Vagina (tissue), 2 donors: Measurements from ENCODE around the gene RNF135. TPM values are rescaled to one million over a fixed set of nuclear protein-coding genes. Genes with fewer than 3 reads are reported as not detected.

Source experiments
- DNase-seq, 2 donors: peaks; one replicate each; pipeline ENCODE4 v3.0.0-alpha.2; 2017; ENCODE audit errors: extremely low spot score in 2 of 2
- H3K27ac ChIP-seq: fragments of 200-600 bp; sonication (generic); one replicate; pipeline ENCODE4 v1.5.1; 2019
- H3K27me3 ChIP-seq: fragments of 200-600 bp; sonication (generic); one replicate; pipeline ENCODE4 v1.5.1; 2019
- H3K36me3 ChIP-seq, 2 donors: fragments of 200-600 bp; sonication (generic); one replicate each; pipeline ENCODE4 v1.5.1; 2017 to 2019
- H3K4me1 ChIP-seq: fragments of 200-600 bp; sonication (generic); one replicate; pipeline ENCODE4 v1.5.1; 2019
- H3K4me3 ChIP-seq, 2 donors: fragments of 200-600 bp; sonication (generic); 1 replicate in 1 of 2; 2 replicates in 1 of 2; pipeline ENCODE4 v1.5.1; 2016 to 2019
- H3K9me3 ChIP-seq: fragments of 200-600 bp; sonication (generic); one replicate; pipeline ENCODE4 v1.5.1; 2019
- POLR2A ChIP-seq, 2 donors: fragments of 450-650 bp; IDR thresholded peaks; one replicate each; pipeline ENCODE4 v1.6.1; 2017; ENCODE audit warnings: antibody characterized with exemption in 2 of 2, mild to moderate bottlenecking in 2 of 2, moderate library complexity in 2 of 2
- POLR2AphosphoS5 ChIP-seq, 2 donors: sonication (generic); formaldehyde crosslinking; IDR thresholded peaks; one replicate each; pipeline ENCODE4 v1.9.0; 2017; ENCODE audit warnings: antibody characterized with exemption in 2 of 2, mild to moderate bottlenecking in 2 of 2, low read depth in 1 of 2; ENCODE audit not compliant: insufficient read depth in 1 of 2
- intact Hi-C: fragments of 100-400 bp; cut with DNase I; formaldehyde crosslinking; loops from one replicate; pipeline ENCODE4 v1.15.1; 2023
- total RNA-seq: library from RNA; depleted of rRNA; stranded (reverse); fragments of >200 nt; gene quantifications from one replicate; pipeline ENCODE4 v1.2.3, GENCODE V29; 2016
- TF ChIP-seq, protein P1 (sequence below), 3 experiments: fragments of 450-650 bp in 2 of 3; fragments of 200-600 bp in 1 of 3; sonication (generic) in 1 of 3; IDR thresholded peaks; one replicate each; pipeline ENCODE4 v1.5.1; 2017 to 2019; ENCODE audit warnings: antibody characterized with exemption in 3 of 3, mild to moderate bottlenecking in 2 of 3, moderate library complexity in 2 of 3

The RNF135 gene
- total RNA-seq, 1 donor from 2014 or later: 21.1 TPM

DNA sequence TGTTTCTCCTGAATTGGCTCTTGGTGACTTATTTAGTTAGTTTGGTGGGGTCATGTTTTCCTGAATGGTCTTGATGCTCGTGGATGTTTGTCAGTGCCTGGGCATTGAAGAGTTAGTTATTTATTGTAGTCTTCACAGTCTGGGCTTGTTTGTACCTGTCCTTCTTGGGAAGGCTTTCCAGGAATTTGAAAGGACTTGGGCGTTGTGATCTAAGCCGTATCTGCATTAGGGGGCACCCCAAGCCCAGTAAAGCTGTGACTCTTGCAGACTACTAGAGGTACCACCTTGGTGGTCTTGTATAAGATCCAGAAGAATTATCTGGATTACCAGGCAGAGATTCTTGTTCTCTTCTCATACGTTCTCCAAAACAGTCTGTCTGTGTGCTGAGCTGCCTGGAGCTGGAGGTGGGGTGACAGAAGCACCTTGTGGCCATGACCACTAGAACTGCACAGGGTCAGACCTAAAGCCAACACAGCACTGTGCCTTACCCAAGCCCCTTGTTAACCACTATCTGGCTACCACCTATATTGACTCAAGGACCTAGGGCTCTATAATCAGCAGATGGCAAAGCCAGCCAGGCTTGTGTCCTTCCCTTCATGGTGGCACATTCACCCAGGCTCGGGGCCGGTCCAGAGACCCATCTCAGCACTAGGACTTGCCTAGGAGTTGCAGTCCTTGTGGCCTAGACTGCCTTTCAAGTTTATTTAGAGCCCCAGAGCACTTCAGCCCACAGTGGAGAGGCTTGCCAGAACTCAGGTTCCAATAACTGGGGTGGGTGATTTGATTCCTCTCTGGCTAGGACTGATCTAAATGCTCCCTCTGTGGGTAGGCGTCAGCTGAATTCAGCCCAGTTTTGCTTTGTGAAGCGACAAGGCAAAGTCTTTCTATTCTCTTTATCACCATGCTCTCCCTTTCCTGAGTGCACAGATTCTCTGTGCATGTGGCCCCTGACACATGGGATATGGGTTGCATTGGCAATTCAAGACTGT is 11.0 kb downstream of the RNF135 start:
- Histone ChIP-seq H3K27ac (no peak overlapping the region), H3K4me1 (no peaks in the 10 kb centered on the region), H3K27me3 (no peaks in the 10 kb centered on the region), H3K9me3 (no peaks in the 10 kb centered on the region), H3K36me3 (peaks cover 0 to 15% of the 10 kb centered on the region in 2 donors), H3K4me3 (no peak overlapping the region)
- DNase-seq: no peak
- TF ChIP-seq, protein P1, sequence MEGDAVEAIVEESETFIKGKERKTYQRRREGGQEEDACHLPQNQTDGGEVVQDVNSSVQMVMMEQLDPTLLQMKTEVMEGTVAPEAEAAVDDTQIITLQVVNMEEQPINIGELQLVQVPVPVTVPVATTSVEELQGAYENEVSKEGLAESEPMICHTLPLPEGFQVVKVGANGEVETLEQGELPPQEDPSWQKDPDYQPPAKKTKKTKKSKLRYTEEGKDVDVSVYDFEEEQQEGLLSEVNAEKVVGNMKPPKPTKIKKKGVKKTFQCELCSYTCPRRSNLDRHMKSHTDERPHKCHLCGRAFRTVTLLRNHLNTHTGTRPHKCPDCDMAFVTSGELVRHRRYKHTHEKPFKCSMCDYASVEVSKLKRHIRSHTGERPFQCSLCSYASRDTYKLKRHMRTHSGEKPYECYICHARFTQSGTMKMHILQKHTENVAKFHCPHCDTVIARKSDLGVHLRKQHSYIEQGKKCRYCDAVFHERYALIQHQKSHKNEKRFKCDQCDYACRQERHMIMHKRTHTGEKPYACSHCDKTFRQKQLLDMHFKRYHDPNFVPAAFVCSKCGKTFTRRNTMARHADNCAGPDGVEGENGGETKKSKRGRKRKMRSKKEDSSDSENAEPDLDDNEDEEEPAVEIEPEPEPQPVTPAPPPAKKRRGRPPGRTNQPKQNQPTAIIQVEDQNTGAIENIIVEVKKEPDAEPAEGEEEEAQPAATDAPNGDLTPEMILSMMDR (IDR thresholded peaks at IDR 0.05): no peak
- TF ChIP-seq POLR2AphosphoS5 (IDR thresholded peaks at IDR 0.05; ENCODE audit: insufficient read depth in 1 of 2, low read depth in 1 of 2) (no peak), POLR2A (IDR thresholded peaks at IDR 0.05) (no peak)
- intact Hi-C loops: no loop called here

DNA sequence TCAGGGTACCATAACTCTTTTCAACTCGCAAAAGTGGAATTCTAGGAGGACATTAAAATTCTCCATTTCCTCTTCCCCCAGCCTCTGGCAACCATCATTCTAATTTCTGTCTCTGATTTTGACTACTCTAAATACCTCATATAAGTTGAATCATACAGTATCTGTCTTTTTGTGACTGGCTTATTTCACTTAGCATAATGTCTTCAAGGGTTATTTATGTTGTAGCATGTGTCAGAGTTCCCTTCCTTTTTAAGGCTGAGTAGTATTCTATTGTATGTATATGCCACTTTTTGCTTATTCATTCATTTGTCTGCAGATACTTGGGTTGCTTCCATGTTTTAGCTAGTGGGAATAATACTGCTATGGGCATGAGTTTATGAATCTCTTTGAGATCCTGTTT is 12.0 kb downstream of the RNF135 start:
- no peak for DNase-seq
- Histone ChIP-seq H3K27me3 (no peaks in the 10 kb centered on the region), H3K36me3 (peaks cover 0 to 15% of the 10 kb centered on the region in 2 donors), H3K27ac (no peak overlapping the region), H3K4me1 (no peaks in the 10 kb centered on the region), H3K9me3 (no peaks in the 10 kb centered on the region), H3K4me3 (no peak overlapping the region)
- TF ChIP-seq, protein P1 (IDR thresholded peaks at IDR 0.05): no peak
- no peak for TF ChIP-seq POLR2AphosphoS5 (IDR thresholded peaks at IDR 0.05; ENCODE audit: insufficient read depth in 1 of 2, low read depth in 1 of 2)
- intact Hi-C loops: no loop called here

DNA sequence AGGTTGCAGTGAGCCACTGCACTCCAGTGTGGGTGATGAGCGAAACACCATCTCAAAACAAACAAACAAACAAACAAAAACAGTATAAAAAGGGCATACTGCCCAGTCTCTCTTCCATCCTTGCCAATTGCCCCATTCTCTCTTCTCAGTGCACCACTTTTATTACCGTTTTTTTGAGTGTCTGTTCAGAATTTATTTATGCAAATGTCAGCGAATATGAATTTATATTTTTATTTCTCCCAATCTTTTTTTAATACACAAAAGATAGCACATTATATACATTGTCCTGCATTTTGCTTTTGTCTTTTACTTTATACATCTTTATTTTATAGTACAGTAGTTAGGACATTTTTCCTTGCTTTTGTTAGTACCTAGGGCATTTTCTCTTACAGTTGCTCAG is 19.6 kb downstream of the RNF135 start:
- Histone ChIP-seq H3K27me3 (no peaks in the 10 kb centered on the region), H3K4me1 (no peaks in the 10 kb centered on the region), H3K4me3 (no peak overlapping the region), H3K27ac (no peak overlapping the region), H3K9me3 (no peaks in the 10 kb centered on the region), H3K36me3 (peaks cover 0 to 9% of the 10 kb centered on the region in 2 donors)
- no peak for DNase-seq
- intact Hi-C loops: no loop called here
- TF ChIP-seq, protein P1 (IDR thresholded peaks at IDR 0.05): no peak
- TF ChIP-seq POLR2A (IDR thresholded peaks at IDR 0.05) (no peak), POLR2AphosphoS5 (IDR thresholded peaks at IDR 0.05; ENCODE audit: insufficient read depth in 1 of 2, low read depth in 1 of 2) (no peak)

DNA sequence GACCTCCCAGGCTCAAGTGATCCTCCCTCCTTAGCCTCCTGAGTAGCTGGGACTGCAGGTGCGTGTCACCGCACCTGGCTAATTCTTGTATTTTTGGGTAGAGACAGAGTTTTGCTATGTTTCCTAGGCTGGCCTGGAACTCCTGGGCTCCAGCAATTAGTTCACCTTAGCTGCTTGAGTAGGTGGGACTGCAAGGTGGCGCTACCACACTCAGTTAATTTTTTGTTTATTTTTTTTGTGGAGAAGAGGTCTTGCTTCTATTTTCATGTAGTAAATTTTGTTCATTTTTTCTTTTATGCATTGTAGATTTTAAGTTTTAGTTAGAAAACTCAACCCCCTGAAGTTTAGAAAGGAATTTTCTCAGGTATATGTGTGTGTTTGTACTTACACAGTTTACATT is 21.7 kb downstream of the RNF135 start:
- Histone ChIP-seq H3K9me3 (no peaks in the 10 kb centered on the region), H3K4me3 (no peak overlapping the region), H3K27me3 (no peaks in the 10 kb centered on the region), H3K27ac (no peak overlapping the region), H3K36me3 (peaks cover 0 to 13% of the 10 kb centered on the region in 2 donors), H3K4me1 (no peaks in the 10 kb centered on the region)
- DNase-seq: no peak
- intact Hi-C loops: no loop called here
- TF ChIP-seq, protein P1 (IDR thresholded peaks at IDR 0.05): no peak
- TF ChIP-seq POLR2AphosphoS5 (IDR thresholded peaks at IDR 0.05; ENCODE audit: insufficient read depth in 1 of 2, low read depth in 1 of 2) (no peak), POLR2A (IDR thresholded peaks at IDR 0.05) (no peak)

DNA sequence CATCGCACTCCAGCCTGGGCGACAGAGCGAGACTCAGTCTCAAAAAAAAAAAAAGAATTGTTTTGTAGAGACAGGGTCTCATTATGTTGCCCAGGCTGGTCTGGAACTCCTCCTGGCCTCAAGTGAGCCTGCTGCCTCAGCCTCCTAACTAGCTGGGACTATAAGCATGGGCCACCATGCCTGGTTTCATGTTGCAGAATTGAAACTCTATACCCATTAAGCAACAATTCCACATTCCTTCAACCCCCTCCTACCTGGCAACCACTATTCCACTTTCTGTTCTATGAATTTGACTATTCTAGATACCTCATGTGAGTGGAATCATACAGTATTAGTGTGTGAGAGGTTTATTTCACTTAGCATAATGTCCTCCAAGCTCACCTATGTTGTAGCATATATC is 24.5 kb downstream of the RNF135 start:
- TF ChIP-seq, protein P1 (IDR thresholded peaks at IDR 0.05): no peak
- no peak for TF ChIP-seq POLR2AphosphoS5 (IDR thresholded peaks at IDR 0.05; ENCODE audit: insufficient read depth in 1 of 2, low read depth in 1 of 2)
- no peak for TF ChIP-seq POLR2A (IDR thresholded peaks at IDR 0.05)
- no peak overlapping the region for H3K27ac ChIP-seq
- H3K36me3 ChIP-seq: peaks cover 0 to 35% of the 10 kb centered on the region in 2 donors
- H3K27me3 ChIP-seq: no peaks in the 10 kb centered on the region
- no peaks in the 10 kb centered on the region for H3K4me1 ChIP-seq
- no peaks in the 10 kb centered on the region for H3K9me3 ChIP-seq
- H3K4me3 ChIP-seq: no peak overlapping the region
- no peak for DNase-seq
- intact Hi-C loops: no loop called here
